Heart right ventricle (tissue), 16 donors: Measurements from ENCODE around the gene MOGAT3. TPM values are rescaled to one million over a fixed set of nuclear protein-coding genes. Genes with fewer than 3 reads are reported as not detected.

Experiments
- ATAC-seq, 8 donors: fragments of 200-7000 bp; cut with Tn5 transposase; one replicate each; pipeline ENCODE4 v1.9.1; 2020; ENCODE audit warnings: mild to moderate bottlenecking in 8 of 8, moderate library complexity in 8 of 8, moderate number of reproducible peaks in 1 of 8
- DNase-seq, 2 donors: peaks; one replicate each; pipeline ENCODE4 v3.0.0-alpha.2; 2020
- H3K27ac ChIP-seq, 10 donors: fragments of 200-600 bp; sonication (generic) in 2 of 10; one replicate each; pipeline versions ENCODE4 v1.5.0 to v1.8.0; 2020 to 2022; ENCODE audit warnings: mild to moderate bottlenecking in 3 of 10
- H3K27me3 ChIP-seq, 7 donors: fragments of 200-600 bp; one replicate each; pipeline ENCODE4 v1.8.0; 2021 to 2022; ENCODE audit warnings: mild to moderate bottlenecking in 2 of 7
- H3K36me3 ChIP-seq, 9 donors: fragments of 200-600 bp; sonication (generic) in 1 of 9; one replicate each; pipeline versions ENCODE4 v1.5.0 to v1.8.0; 2020 to 2022; ENCODE audit warnings: mild to moderate bottlenecking in 2 of 9
- H3K4me1 ChIP-seq, 9 donors: fragments of 200-600 bp; sonication (generic) in 1 of 9; one replicate each; pipeline versions ENCODE4 v1.5.0 to v1.8.0; 2020 to 2022; ENCODE audit warnings: mild to moderate bottlenecking in 4 of 9
- H3K4me3 ChIP-seq, 10 donors: fragments of 200-600 bp; sonication (generic) in 2 of 10; one replicate each; pipeline versions ENCODE4 v1.5.0 to v1.8.0; 2020 to 2022; ENCODE audit warnings: mild to moderate bottlenecking in 7 of 10, moderate library complexity in 2 of 10
- H3K9me3 ChIP-seq, 11 donors: fragments of 200-600 bp in 10 of 11; sonication (generic) in 2 of 11; one replicate each; pipeline versions ENCODE4 v1.5.0 to v1.8.0; 2013 to 2022; ENCODE audit warnings: mild to moderate bottlenecking in 2 of 11, control low read depth in 1 of 11, moderate library complexity in 1 of 11
- CTCF ChIP-seq, 9 donors: fragments of 200-600 bp; sonication (generic) in 2 of 9; IDR thresholded peaks; one replicate each; pipeline versions ENCODE4 v1.5.0 to v1.8.0; 2021 to 2022; ENCODE audit warnings: antibody characterized with exemption in 9 of 9, mild to moderate bottlenecking in 5 of 9, moderate library complexity in 1 of 9
- WGBS, 2 donors: extraction: QIAGEN DNeasy Blood & Tissue Kit; methylation state at CpG; one replicate each; pipeline ENCODE4 v1.1.7; 2013; ENCODE audit warnings: inconsistent platforms in 1 of 2; 5-methylcytosine and 5-hydroxymethylcytosine counted together
- intact Hi-C, 10 donors: fragments of 100-400 bp; cut with DNase I; formaldehyde crosslinking; loops; one replicate each; pipeline versions ENCODE4 v1.11.1 to v1.14.2; 2022
- polyA plus RNA-seq, 2 donors: library from polyadenylated mRNA; stranded (reverse); fragments of 200-250 nt; gene quantifications; one replicate each; pipeline ENCODE4 v1.2.3, GENCODE V29; 2013
- total RNA-seq, 10 donors: library from RNA; stranded (reverse); fragmentation: NEBNext Ultra II Directional in 3 of 10; extraction: Animal tissue kit (Norgen Biotek cat#: 25700) in 3 of 10; gene quantifications; one replicate each; pipeline versions ENCODE4 v1.2.1 to v1.2.4, GENCODE V29; 2021 to 2023
- donor health status: Arrhythmogenic right ventricular cardiomyopathy.
- donor health status: ischemic (EF 13 %, LVEDD 7.1; RV severe dilation, severe dysfunction).
- donor health status: healthy with polysubstance abuse.
- donor health status: DM: no; HTN: yes; CAD: no.
- donor health status: DM: no; HTN: no; CAD: no.
- donor health status: ischemic (EF 25% LVEDD 6.9; RV normal size, moderate dysfunction).
- donor health status: ischemic (EF 25% LVEDD 5.7; RV mildly dilated, moderate dysfunction).
- donor health status: healthy.
- donor health status: DM: yes; HTN: yes; CAD: no.
- donor health status: Ischemic cardiomyopathy.
- donor health status: ischemic (EF 35%, LVEDD 5.7; RV mildly dilated, moderate dysfunction).
- donor health status: nonischemic (EF 11% LVEDD 7.7; RV severe dilation, severe dysfunction).
- donor health status: DM: yes; HTN: yes; CAD: no.
- donor health status: PGD.
- donor health status: ischemic (EF 29% LVEDD 5.4; RV normal size, mild dysfunction).
- donor health status: nonischemic (EF 23%, LVEDD 6.1; RV moderate dilation, normal function).

The MOGAT3 gene
- total and polyA plus RNA-seq, 12 donors: not detected

GRCh38 chr7:101164071-101164840, 36.6 kb downstream of the MOGAT3 start:
- Histone ChIP-seq H3K9me3 (no peaks in the 10 kb centered on the region), H3K4me3 (peak overlapping the region in 9 of 10 donors; percentile 2 to 53 (median 35)), H3K27ac (no peak overlapping the region), H3K36me3 (peaks cover 0 to 19% (median 3%) of the 10 kb centered on the region in 9 donors), H3K4me1 (peaks cover 13 to 46% (median 39%) of the 10 kb centered on the region in 9 donors), H3K27me3 (peaks cover 28 to 89% (median 82%) of the 10 kb centered on the region in 7 donors)
- TF ChIP-seq CTCF (IDR thresholded peaks at IDR 0.05): no peak
- DNase-seq (peak in 1 of 2 donors; percentile 29), ATAC-seq (peak in 6 of 8 donors; percentile 16 to 59 (median 40))
- intact Hi-C loops: no loop called here
- 1 to 2% methylated on average over 70 to 75 of the region's 75 CpGs for WGBS, 2 donors

DNA sequence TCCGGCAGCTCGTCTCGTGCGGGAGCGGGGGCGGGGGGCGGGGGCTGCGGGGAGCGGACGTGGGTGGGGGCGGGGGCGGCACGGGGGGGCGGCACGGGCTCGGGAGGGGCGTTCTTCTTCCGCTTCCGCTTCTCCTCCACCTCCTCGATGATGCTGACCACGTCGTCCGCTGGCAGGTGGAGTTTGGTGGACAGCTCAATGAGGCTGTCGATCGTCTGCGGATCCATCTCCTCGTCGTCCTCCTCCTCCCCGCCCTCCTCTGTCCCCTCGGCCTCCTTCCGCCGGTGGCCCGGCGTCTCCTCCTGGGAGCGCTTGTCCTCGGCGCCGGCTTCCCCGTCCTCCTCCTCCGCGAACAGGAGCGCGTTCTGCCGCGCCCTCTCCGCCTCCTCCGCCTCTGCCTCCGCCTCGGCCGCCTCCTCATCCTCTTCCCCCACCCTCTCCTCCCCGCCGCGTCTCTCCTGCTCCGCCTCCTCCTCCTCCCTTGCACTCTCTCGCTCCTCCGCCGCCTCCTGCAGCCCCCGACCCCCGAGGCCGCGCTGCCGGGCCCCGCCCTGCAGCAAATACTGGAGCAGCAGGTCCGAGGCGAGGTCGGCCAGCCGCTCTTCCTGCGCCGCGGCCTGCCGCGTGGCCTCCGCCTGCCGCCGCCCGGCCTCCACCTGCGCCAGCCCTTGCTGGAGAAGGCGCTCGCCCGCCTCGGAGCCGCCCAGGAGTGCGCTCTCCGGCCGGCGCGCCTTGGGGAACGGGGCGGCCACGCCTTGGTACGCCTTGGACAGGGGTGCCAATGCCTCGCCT, 37.4 kb downstream of the MOGAT3 start:
- Histone ChIP-seq H3K27ac (peak overlapping the region in 1 of 10 donors; percentile 5), H3K36me3 (peaks cover 0 to 27% (median 3%) of the 10 kb centered on the region in 9 donors), H3K27me3 (peaks cover 22 to 82% (median 74%) of the 10 kb centered on the region in 7 donors), H3K4me3 (peak overlapping the region in 9 of 10 donors; percentile 11 to 53 (median 38)), H3K4me1 (peaks cover 13 to 43% (median 39%) of the 10 kb centered on the region in 9 donors), H3K9me3 (no peaks in the 10 kb centered on the region)
- no peak for TF ChIP-seq CTCF (IDR thresholded peaks at IDR 0.05)
- ATAC-seq (peak in 1 of 8 donors; percentile 1), DNase-seq (no peak)
- intact Hi-C loops: no loop called here
- 1% methylated on average over 68 to 92 of the region's 92 CpGs for WGBS, 2 donors

DNA sequence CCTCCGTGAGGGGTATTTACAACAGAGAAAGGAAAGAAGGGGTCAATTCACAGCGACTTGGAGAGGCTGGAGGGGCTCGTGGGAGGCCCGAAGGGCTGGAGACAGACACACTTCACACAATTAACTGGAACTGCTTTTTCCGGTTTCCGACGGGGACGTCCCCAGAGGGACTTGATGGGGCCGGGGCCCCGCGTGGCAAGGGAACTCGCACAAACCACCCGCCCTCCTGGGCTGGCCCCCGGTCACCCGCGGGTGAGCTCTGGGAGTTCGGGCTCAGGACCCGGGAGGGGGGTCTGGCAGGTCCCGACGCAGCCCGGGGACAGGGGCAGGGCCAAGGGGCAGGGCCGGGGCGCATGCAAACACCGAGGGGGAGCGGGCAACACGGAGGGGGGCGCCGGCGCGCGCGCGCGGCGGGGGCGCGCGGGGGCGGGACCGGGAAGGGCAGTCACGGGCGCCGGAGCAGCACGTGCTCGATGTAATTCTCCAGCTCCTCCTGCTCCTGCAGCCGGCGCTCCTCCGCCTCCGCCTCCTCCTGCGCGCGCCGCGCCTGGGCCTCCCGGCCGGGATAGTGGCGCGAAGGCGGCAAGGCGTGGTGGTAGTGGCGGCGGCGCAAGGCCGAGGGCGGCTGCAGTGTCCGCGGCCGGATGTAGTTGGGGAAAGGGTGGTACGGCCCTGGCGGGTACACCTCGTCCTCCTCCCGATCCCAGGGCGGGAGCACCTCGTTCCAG, 38.1 kb downstream of the MOGAT3 start:
- DNase-seq (peak in 1 of 2 donors; percentile 40), ATAC-seq (peak in 3 of 8 donors; percentile 38 to 50 (median 43))
- H3K4me1 ChIP-seq: peaks cover 13 to 43% (median 39%) of the 10 kb centered on the region in 9 donors
- H3K36me3 ChIP-seq: peaks cover 0 to 34% (median 3%) of the 10 kb centered on the region in 9 donors
- peaks cover 21 to 75% (median 66%) of the 10 kb centered on the region in 7 donors for H3K27me3 ChIP-seq
- H3K4me3 ChIP-seq: peak overlapping the region in 9 of 10 donors; percentile 11 to 53 (median 35)
- peak overlapping the region in 1 of 10 donors; percentile 6 for H3K27ac ChIP-seq
- WGBS, 2 donors: 2 to 3% methylated on average over 61 to 74 of the region's 74 CpGs
- TF ChIP-seq CTCF (IDR thresholded peaks at IDR 0.05): no peak
- intact Hi-C loops: no loop called here
- H3K9me3 ChIP-seq: no peaks in the 10 kb centered on the region
